K562 (cell line): ENCODE data around the gene DPH7. TPM values are rescaled to one million over a fixed set of nuclear protein-coding genes. Genes with fewer than 3 reads are reported as not detected.

Experiments
- ATAC-seq: fragments of 200-7000 bp; cut with Tn5 transposase; 3 replicates; pipeline ENCODE4 v1.9.1; 2020; ENCODE audit warnings: moderate library complexity
- BruUV-seq: library from RNA; stranded (reverse); fragments of 400-500 nt; replicated peaks from 2 replicates; lab custom pipeline; 2021; lab: Mats Ljungman, UMichigan
- CTCF ChIA-PET: fragments of 300-600 bp; formaldehyde crosslinking; extraction: SDS; loops from one replicate; lab custom pipeline; 2021; ENCODE audit warnings: low intra/inter-chr PET ratio; lab: Yijun Ruan, JAX
- POLR2A ChIA-PET: fragments of 300-600, 350-650 bp; sonication (Branson Sonifier 250); formaldehyde crosslinking; extraction: SDS; loops from one replicate; lab custom pipeline; 2021; ENCODE audit warnings: antibody characterized with exemption, inconsistent platforms; lab: Yijun Ruan, JAX
- DNase-seq, 4 experiments: peaks; one replicate each; pipeline versions ENCODE4 v3.0.0 to v3.0.0-alpha.2; 2011 to 2018; ENCODE audit warnings: low spot score in 3 of 4, mixed read lengths in 3 of 4; ENCODE audit errors: extremely low read depth in 1 of 4
- FAIRE-seq: peaks from 2 replicates; lab custom pipeline; 2011; peaks lifted over from hg19 to GRCh38; lab: Jason Lieb, UNC
- H2AFZ ChIP-seq: 2 replicates; pipeline ENCODE4 v1.6.0; 2011; ENCODE audit warnings: low read depth, low read length, control low read depth, inconsistent platforms
- H3K27ac ChIP-seq: fragments of 200-600 bp; 3 replicates; pipeline ENCODE4 v1.8.0; 2011; ENCODE audit warnings: low read depth, mild to moderate bottlenecking, control low read depth, inconsistent platforms, low read length, moderate library complexity, mixed read lengths; ENCODE audit errors: extremely low read depth
- H3K27me3 ChIP-seq, 2 experiments: fragments of 300-600 bp in 1 of 2; 2 replicates in 1 of 2; 3 replicates in 1 of 2; pipeline versions ENCODE4 v1.6.0 to v1.8.0; 2011; ENCODE audit warnings: inconsistent platforms in 2 of 2, low read length in 2 of 2, mild to moderate bottlenecking in 1 of 2, mixed read lengths in 1 of 2, moderate library complexity in 1 of 2; ENCODE audit not compliant: control insufficient read depth in 2 of 2, insufficient read depth in 2 of 2
- H3K36me3 ChIP-seq: fragments of 300-600 bp; 3 replicates; pipeline ENCODE4 v1.8.0; 2011; ENCODE audit warnings: mild to moderate bottlenecking, low read length, inconsistent platforms; ENCODE audit not compliant: control insufficient read depth, insufficient read depth
- H3K4me1 ChIP-seq, 2 experiments: fragments of 200-600 bp in 1 of 2; replicated peaks in 1 of 2; 2 replicates in 1 of 2; 3 replicates in 1 of 2; pipeline versions ENCODE4 v1.5.1 to v1.8.0; 2011; ENCODE audit warnings: inconsistent platforms in 2 of 2, low read length in 2 of 2, mild to moderate bottlenecking in 1 of 2, mixed read lengths in 1 of 2, moderate library complexity in 1 of 2; ENCODE audit not compliant: control insufficient read depth in 2 of 2, insufficient read depth in 2 of 2
- H3K4me2 ChIP-seq: 2 replicates; pipeline ENCODE4 v1.6.1; 2011; ENCODE audit warnings: low read length, control low read depth, inconsistent platforms, mixed read lengths; ENCODE audit not compliant: insufficient read depth
- H3K4me3 ChIP-seq: fragments of 200-600 bp; sonication (generic), shearing (Covaris generic); 2 replicates; pipeline ENCODE4 v1.5.1; 2016; ENCODE audit warnings: control low read depth, inconsistent platforms
- H3K79me2 ChIP-seq: fragments of 200-600 bp; 3 replicates; pipeline ENCODE4 v1.8.0; 2011; ENCODE audit warnings: low read length, inconsistent platforms; ENCODE audit not compliant: control insufficient read depth, insufficient read depth
- H3K9ac ChIP-seq, 2 experiments: 2 replicates each; pipeline versions ENCODE4 v1.6.0 to v1.6.1; 2011; ENCODE audit warnings: low read depth in 2 of 2, low read length in 2 of 2, control low read depth in 1 of 2, inconsistent platforms in 1 of 2, mild to moderate bottlenecking in 1 of 2, mixed read lengths in 1 of 2; ENCODE audit not compliant: insufficient read depth in 1 of 2
- H3K9me1 ChIP-seq: one replicate; pipeline ENCODE4 v1.6.0; 2011; ENCODE audit warnings: inconsistent platforms, mild to moderate bottlenecking, low read length, moderate library complexity; ENCODE audit not compliant: control insufficient read depth, insufficient read depth
- H3K9me3 ChIP-seq: replicated peaks from 2 replicates; pipeline ENCODE4 v1.5.1; 2011; ENCODE audit warnings: low read depth, low read length, inconsistent platforms; ENCODE audit not compliant: control insufficient read depth, insufficient read depth
- H4K20me1 ChIP-seq: replicated peaks from 2 replicates; pipeline ENCODE4 v1.6.1; 2011; ENCODE audit warnings: low read length, inconsistent platforms, mixed read lengths; ENCODE audit not compliant: control insufficient read depth, insufficient read depth
- CBFA2T3 ChIP-seq: fragments of 450-650 bp; IDR thresholded peaks from 2 replicates; pipeline ENCODE4 v1.6.1; 2017
- CREM ChIP-seq: IDR thresholded peaks from 2 replicates; pipeline ENCODE4 v1.6.1; 2014; ENCODE audit warnings: antibody characterized with exemption, low read depth
- CXXC5 ChIP-seq: fragments of 250-450 bp; sonication (Bioruptor Pico); IDR thresholded peaks from 2 replicates; pipeline ENCODE4 v1.8.0; 2022; ENCODE audit warnings: inconsistent platforms, mild to moderate bottlenecking, moderate library complexity
- JUND ChIP-seq, 2 experiments: IDR thresholded peaks; 2 replicates in 1 of 2; 3 replicates in 1 of 2; pipeline ENCODE4 v1.6.1; 2011; ENCODE audit warnings: borderline replicate concordance in 2 of 2, low read depth in 2 of 2, low read length in 2 of 2, improper control_type of control experiment in 1 of 2, missing biosample characterization in 1 of 2, missing genetic modification characterization in 1 of 2, missing genetic modification reagents in 1 of 2
- MTF1 ChIP-seq: fragments of 250-450 bp; sonication (Bioruptor Pico); IDR thresholded peaks from 2 replicates; pipeline ENCODE4 v1.9.0; 2021; ENCODE audit warnings: moderate library complexity, mild to moderate bottlenecking, inconsistent platforms, borderline replicate concordance
- NFIC ChIP-seq: fragments of 450-650 bp; IDR thresholded peaks from 2 replicates; pipeline ENCODE4 v1.6.1; 2017; ENCODE audit warnings: mild to moderate bottlenecking, inconsistent platforms
- NFXL1 ChIP-seq: fragments of 450-650 bp; formaldehyde crosslinking; IDR thresholded peaks from 2 replicates; pipeline ENCODE4 v1.4.0; 2021; ENCODE audit warnings: mild to moderate bottlenecking
- POLR2AphosphoS5 ChIP-seq: IDR thresholded peaks from 2 replicates; pipeline ENCODE4 v1.6.1; 2011; ENCODE audit warnings: mild to moderate bottlenecking, low read depth, low read length, moderate library complexity; ENCODE audit not compliant: control insufficient read depth, insufficient read depth
- RBM22 ChIP-seq: fragments of 200-400 bp; formaldehyde crosslinking; IDR thresholded peaks from 2 replicates; pipeline ENCODE4 v1.6.1; 2018; ENCODE audit warnings: low read length, low read depth; ENCODE audit not compliant: poor library complexity, severe bottlenecking
- TEAD1 ChIP-seq, 2 experiments: fragments of 450-650 bp in 1 of 2; sonication (generic) in 1 of 2; formaldehyde crosslinking; IDR thresholded peaks; 2 replicates each; pipeline versions ENCODE4 v1.4.0 to v1.8.0; 2020 to 2022; ENCODE audit warnings: mild to moderate bottlenecking in 2 of 2, missing genetic modification reagents in 1 of 2
- U2AF2 ChIP-seq: fragments of 200-400 bp; formaldehyde crosslinking; optimal IDR thresholded peaks from 2 replicates; pipeline ENCODE3; 2017; ENCODE audit warnings: low read depth, mild to moderate bottlenecking, low read length
- ZNF431 ChIP-seq: sonication (generic); formaldehyde crosslinking; IDR thresholded peaks from 2 replicates; pipeline ENCODE4 v1.8.0; 2022; ENCODE audit warnings: mild to moderate bottlenecking, missing genetic modification reagents
- WGBS: fragments of 100-300 bp; shearing (Covaris generic); methylation state at CpG from one replicate; pipeline ENCODE4 v1.1.6; 2016; ENCODE audit warnings: low coverage, mixed read lengths; ENCODE audit not compliant: insufficient coverage; ENCODE audit errors: missing lambda C conversion rate; 5-methylcytosine and 5-hydroxymethylcytosine counted together
- in situ Hi-C: fragments of 300-500 bp; cut with MboI; formaldehyde crosslinking; loops from 4 replicates; pipeline ENCODE4 v1.15.0; 2018; ENCODE audit warnings: inconsistent platforms, mixed read lengths
- intact Hi-C: fragments of 100-400 bp; cut with micrococcal nuclease; formaldehyde crosslinking; loops from 2 replicates; pipeline ENCODE4 v1.14.2; 2022
- polyA plus RNA-seq, 8 experiments: library from polyadenylated mRNA; depleted of rRNA in 4 of 8; stranded (reverse) in 5 of 8; unstranded in 3 of 8; fragments of >200 nt; fragmentation: Nextera tagmentation in 2 of 8; fragmentation: Illumina TruSeq in 1 of 8; extraction: Ambion mirVana in 2 of 8; extraction: Trizol in 1 of 8; gene quantifications; 2 replicates each; pipeline versions ENCODE4 v1.2.1 to v1.2.3, GENCODE V29; 2011 to 2014; ENCODE audit warnings: inconsistent platforms in 1 of 8, missing spikeins in 1 of 8
- total RNA-seq, 7 experiments: library from RNA; depleted of rRNA in 6 of 7; stranded (reverse); fragments of >200 nt in 6 of 7; fragmentation: Illumina TruSeq in 2 of 7; extraction: Trizol in 2 of 7; gene quantifications; 2 replicates each; pipeline versions ENCODE4 v1.2.1 to v1.2.3, GENCODE V29; 2011 to 2021; ENCODE audit warnings: low replicate concordance in 1 of 7
- TF ChIP-seq, protein P1 (sequence below): IDR thresholded peaks from 3 replicates; pipeline ENCODE4 v1.6.1; 2011; ENCODE audit warnings: borderline replicate concordance, mild to moderate bottlenecking; ENCODE audit not compliant: insufficient read length, insufficient read depth
- TF ChIP-seq, protein P2 (sequence below): sonication (generic); formaldehyde crosslinking; IDR thresholded peaks from 2 replicates; pipeline ENCODE4 v1.8.0; 2022; ENCODE audit warnings: mild to moderate bottlenecking, missing genetic modification reagents

Gene DPH7
- total and polyA plus RNA-seq, 9 of the 15 experiments (the other 6 are each of a cell fraction or from before 2014, with no cell fraction given) = 13.9 to 68.6 (median 41.3) TPM

DNA sequence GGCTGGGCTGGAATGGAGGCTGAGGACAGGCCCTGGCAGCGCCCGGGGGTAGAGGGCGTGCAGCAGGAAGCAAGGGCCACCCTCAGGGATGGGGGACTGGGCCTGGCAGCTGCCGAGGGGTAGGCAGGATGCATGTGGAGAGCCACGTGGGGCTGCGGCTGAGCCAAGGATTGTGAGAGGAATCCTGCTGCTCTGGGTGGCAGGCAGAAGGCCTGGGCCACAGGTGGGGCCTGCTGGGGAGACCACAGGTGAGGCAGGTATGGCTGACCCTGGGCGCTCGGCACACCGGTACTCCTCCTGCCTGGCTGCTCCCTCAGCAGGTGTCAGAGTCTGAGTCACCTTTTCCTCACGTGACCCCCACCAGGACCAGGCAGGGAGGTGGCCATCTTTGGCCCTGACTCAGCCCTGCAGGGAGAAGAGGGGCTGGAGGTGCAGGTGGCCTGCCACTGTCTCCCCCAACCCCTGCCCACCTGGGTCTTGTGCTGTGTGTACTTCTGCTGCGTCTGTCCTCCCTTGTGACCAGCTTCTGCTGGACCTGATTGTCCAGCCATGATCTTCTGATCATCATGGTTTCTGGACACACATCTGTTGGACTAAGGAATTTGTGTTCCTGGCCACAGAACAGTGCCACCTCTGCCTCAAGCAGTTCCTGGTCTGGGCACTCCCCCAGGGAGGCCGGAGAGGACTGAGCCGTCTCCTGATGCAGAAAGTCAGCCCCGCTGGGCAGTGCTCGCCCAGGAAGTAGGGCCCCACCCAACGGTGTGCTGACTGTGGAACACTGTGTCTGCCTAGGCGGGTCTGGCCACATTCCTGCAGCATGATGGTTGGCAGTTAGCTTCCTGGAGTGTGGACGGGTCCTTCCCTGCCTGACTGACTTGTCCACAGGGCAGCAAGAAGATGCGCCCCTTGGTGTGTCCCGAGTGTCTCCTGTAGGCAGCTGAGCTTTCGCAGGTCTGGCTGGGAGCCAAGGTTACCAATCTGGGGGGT, 33.2 kb upstream of the DPH7 start:
- no peak overlapping the region for H3K4me3 ChIP-seq
- no peak for TF ChIP-seq NFXL1 (CRISPR knock-in tag)
- TF ChIP-seq CXXC5 = no peak
- TF ChIP-seq, protein P1, sequence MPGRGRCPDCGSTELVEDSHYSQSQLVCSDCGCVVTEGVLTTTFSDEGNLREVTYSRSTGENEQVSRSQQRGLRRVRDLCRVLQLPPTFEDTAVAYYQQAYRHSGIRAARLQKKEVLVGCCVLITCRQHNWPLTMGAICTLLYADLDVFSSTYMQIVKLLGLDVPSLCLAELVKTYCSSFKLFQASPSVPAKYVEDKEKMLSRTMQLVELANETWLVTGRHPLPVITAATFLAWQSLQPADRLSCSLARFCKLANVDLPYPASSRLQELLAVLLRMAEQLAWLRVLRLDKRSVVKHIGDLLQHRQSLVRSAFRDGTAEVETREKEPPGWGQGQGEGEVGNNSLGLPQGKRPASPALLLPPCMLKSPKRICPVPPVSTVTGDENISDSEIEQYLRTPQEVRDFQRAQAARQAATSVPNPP = no peak
- TF ChIP-seq JUND (IDR thresholded peaks at IDR 0.05; ENCODE audit: borderline replicate concordance, low read depth, low read length) = peak; percentile 76
- peak; percentile 64; the same call in 2 of the 3 replicates for TF ChIP-seq JUND (tag; IDR thresholded peaks at IDR 0.05; ENCODE audit: borderline replicate concordance, low read depth, low read length)
- TF ChIP-seq, protein P2, sequence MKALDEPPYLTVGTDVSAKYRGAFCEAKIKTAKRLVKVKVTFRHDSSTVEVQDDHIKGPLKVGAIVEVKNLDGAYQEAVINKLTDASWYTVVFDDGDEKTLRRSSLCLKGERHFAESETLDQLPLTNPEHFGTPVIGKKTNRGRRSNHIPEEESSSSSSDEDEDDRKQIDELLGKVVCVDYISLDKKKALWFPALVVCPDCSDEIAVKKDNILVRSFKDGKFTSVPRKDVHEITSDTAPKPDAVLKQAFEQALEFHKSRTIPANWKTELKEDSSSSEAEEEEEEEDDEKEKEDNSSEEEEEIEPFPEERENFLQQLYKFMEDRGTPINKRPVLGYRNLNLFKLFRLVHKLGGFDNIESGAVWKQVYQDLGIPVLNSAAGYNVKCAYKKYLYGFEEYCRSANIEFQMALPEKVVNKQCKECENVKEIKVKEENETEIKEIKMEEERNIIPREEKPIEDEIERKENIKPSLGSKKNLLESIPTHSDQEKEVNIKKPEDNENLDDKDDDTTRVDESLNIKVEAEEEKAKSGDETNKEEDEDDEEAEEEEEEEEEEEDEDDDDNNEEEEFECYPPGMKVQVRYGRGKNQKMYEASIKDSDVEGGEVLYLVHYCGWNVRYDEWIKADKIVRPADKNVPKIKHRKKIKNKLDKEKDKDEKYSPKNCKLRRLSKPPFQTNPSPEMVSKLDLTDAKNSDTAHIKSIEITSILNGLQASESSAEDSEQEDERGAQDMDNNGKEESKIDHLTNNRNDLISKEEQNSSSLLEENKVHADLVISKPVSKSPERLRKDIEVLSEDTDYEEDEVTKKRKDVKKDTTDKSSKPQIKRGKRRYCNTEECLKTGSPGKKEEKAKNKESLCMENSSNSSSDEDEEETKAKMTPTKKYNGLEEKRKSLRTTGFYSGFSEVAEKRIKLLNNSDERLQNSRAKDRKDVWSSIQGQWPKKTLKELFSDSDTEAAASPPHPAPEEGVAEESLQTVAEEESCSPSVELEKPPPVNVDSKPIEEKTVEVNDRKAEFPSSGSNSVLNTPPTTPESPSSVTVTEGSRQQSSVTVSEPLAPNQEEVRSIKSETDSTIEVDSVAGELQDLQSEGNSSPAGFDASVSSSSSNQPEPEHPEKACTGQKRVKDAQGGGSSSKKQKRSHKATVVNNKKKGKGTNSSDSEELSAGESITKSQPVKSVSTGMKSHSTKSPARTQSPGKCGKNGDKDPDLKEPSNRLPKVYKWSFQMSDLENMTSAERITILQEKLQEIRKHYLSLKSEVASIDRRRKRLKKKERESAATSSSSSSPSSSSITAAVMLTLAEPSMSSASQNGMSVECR (CRISPR knock-in tag) = 0 out of 2 replicates have a peak, but pooled peaks have one; percentile 32
- peak in 1 of 2 experiments; percentile 56; a peak in 1 of 4 replicates for TF ChIP-seq TEAD1 (CRISPR knock-in tag; IDR thresholded peaks at IDR 0.05)
- no peak for TF ChIP-seq POLR2AphosphoS5
- TF ChIP-seq MTF1 (CRISPR knock-in tag) = no peak
- no peak for TF ChIP-seq U2AF2
- no peak for TF ChIP-seq CREM
- TF ChIP-seq CBFA2T3 = peak; percentile 11; the same call in 1 of the 2 replicates
- peak; percentile 88 for TF ChIP-seq NFIC
- peak; percentile 27 for TF ChIP-seq RBM22
- no peak for TF ChIP-seq ZNF431

More for the DNA sequence above, 33.2 kb upstream of the DPH7 start:
- Histone ChIP-seq H2AFZ (no peak overlapping the region), H3K4me1 (peaks cover 18 to 59% of the 10 kb centered on the region in 2 experiments; a peak in 4 of 5 replicates), H4K20me1 (peaks cover 3% of the 10 kb centered on the region; the same call in 1 of the 2 replicates), H3K27ac (peak overlapping the region; percentile 51; the same call in 2 of the 3 replicates), H3K27me3 (no peaks in the 10 kb centered on the region), H3K9ac (peak overlapping the region; percentile 32 to 81; a peak in 3 of 4 replicates), H3K9me3 (no peaks in the 10 kb centered on the region), H3K4me2 (peak overlapping the region; percentile 28; the same call in 1 of the 2 replicates), H3K79me2 (peaks cover 15% of the 10 kb centered on the region), H3K36me3 (peaks cover 38% of the 10 kb centered on the region; the same call in 2 of the 3 replicates), H3K9me1 (peaks cover 6% of the 10 kb centered on the region)
- peak; percentile 42 to 48 (median 44) for DNase-seq
- intact Hi-C loops (no loop called here), in situ Hi-C loops (no loop called here)
- ChIA-PET CTCF (no interaction called here), POLR2A (interaction anchor here (0.9 kb wide), 1 partner anchor 8 kb away, joined by 3 read pairs; the partner anchor contains the start of gene EHMT1)
- peak; percentile 60 for ATAC-seq
- peak; percentile 56 for FAIRE-seq
- BruUV-seq = no TSS peak
- WGBS = 38% methylated on average over 21 of the region's 21 CpGs
